PFSK-1 (cell line): ENCODE measurements around the gene CNPY3.

Experiments used
- FOXP2 ChIP-seq: optimal IDR thresholded peaks from 2 replicates; pipeline ENCODE3; 2011; ENCODE audit warnings: borderline replicate concordance, control low read depth, inconsistent platforms; ENCODE audit not compliant: insufficient read depth; ENCODE audit errors: extremely low read length, extremely low read depth
- POLR2AphosphoS5 ChIP-seq: IDR thresholded peaks from 2 replicates; pipeline ENCODE4 v1.6.1; 2012; ENCODE audit warnings: low read depth, mild to moderate bottlenecking, control low read depth, low read length, moderate library complexity
- SIN3A ChIP-seq: IDR thresholded peaks from 2 replicates; pipeline ENCODE4 v1.6.1; 2012; ENCODE audit warnings: mild to moderate bottlenecking, low read length, moderate library complexity, borderline replicate concordance; ENCODE audit not compliant: insufficient read depth
- TAF1 ChIP-seq: IDR thresholded peaks from 2 replicates; pipeline ENCODE4 v1.6.1; 2012; ENCODE audit warnings: low read length, control low read depth, borderline replicate concordance; ENCODE audit not compliant: insufficient read depth
- TF ChIP-seq, protein P1 (sequence below), 2 experiments: IDR thresholded peaks; 2 replicates each; pipeline versions ENCODE4 v1.6.1 to v1.8.0; 2011 to 2012; ENCODE audit warnings: low read depth in 2 of 2, low read length in 2 of 2, control low read depth in 1 of 2, inconsistent platforms in 1 of 2, mild to moderate bottlenecking in 1 of 2, moderate library complexity in 1 of 2; ENCODE audit not compliant: insufficient read depth in 1 of 2

DNA sequence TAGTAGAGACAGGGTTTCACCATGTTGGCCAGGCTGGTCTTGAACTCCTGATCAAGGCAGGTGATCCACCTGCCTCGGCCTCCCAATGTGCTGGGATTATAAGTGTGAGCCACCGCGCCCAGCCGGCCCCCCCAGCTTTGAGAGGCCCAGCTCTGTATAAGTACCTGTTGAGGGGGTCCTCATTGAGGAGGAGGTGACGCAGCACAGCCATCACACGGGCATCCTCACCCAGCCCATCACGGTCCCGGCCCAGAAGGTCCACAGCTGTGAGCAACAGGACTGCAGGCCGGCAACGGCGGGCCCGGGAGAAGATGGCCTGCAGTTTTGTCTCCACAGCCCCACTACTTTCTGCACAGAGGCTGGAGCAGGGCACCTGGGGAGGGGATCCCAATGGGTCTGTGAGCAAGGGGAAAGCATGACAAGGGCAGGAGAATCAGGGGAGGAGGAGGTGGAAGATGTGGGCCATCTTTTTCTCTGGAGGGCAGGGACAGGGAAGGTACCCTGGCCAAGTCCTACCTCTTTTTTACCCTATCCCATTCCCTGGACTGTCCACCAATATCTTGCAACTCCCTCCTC, 38.9 kb downstream of the CNPY3 start:
- TF ChIP-seq, protein P1, sequence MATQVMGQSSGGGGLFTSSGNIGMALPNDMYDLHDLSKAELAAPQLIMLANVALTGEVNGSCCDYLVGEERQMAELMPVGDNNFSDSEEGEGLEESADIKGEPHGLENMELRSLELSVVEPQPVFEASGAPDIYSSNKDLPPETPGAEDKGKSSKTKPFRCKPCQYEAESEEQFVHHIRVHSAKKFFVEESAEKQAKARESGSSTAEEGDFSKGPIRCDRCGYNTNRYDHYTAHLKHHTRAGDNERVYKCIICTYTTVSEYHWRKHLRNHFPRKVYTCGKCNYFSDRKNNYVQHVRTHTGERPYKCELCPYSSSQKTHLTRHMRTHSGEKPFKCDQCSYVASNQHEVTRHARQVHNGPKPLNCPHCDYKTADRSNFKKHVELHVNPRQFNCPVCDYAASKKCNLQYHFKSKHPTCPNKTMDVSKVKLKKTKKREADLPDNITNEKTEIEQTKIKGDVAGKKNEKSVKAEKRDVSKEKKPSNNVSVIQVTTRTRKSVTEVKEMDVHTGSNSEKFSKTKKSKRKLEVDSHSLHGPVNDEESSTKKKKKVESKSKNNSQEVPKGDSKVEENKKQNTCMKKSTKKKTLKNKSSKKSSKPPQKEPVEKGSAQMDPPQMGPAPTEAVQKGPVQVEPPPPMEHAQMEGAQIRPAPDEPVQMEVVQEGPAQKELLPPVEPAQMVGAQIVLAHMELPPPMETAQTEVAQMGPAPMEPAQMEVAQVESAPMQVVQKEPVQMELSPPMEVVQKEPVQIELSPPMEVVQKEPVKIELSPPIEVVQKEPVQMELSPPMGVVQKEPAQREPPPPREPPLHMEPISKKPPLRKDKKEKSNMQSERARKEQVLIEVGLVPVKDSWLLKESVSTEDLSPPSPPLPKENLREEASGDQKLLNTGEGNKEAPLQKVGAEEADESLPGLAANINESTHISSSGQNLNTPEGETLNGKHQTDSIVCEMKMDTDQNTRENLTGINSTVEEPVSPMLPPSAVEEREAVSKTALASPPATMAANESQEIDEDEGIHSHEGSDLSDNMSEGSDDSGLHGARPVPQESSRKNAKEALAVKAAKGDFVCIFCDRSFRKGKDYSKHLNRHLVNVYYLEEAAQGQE (IDR thresholded peaks at IDR 0.05; ENCODE audit: insufficient read depth in 1 of 2, low read depth in 2 of 2, low read length in 2 of 2) = no peak
- TF ChIP-seq TAF1 = no peak
- TF ChIP-seq POLR2AphosphoS5 = no peak
- no peak for TF ChIP-seq SIN3A
- no peak for TF ChIP-seq FOXP2
